Stomach smooth muscle (tissue), 2 donors: ENCODE data around the gene TEDC2.
A peak's percentile ranks its signal among the peaks of the same experiment; 100 is the strongest.

Source experiments
- H3K27ac ChIP-seq: one replicate; pipeline ENCODE4 v1.7.0; 2013; ENCODE audit warnings: mild to moderate bottlenecking, low read length, inconsistent platforms
- H3K27me3 ChIP-seq, 2 donors: one replicate each; pipeline ENCODE4 v1.7.0; 2013; ENCODE audit warnings: low read length in 2 of 2; ENCODE audit not compliant: insufficient read depth in 2 of 2, control insufficient read depth in 1 of 2
- H3K36me3 ChIP-seq, 2 donors: one replicate each; pipeline ENCODE4 v1.7.0; 2013; ENCODE audit warnings: low read length in 2 of 2; ENCODE audit not compliant: control insufficient read depth in 2 of 2, insufficient read depth in 2 of 2
- H3K4me1 ChIP-seq: one replicate; pipeline ENCODE4 v1.7.0; 2013; ENCODE audit warnings: low read length; ENCODE audit not compliant: control insufficient read depth, insufficient read depth
- H3K4me3 ChIP-seq, 2 donors: one replicate each; pipeline ENCODE4 v1.7.0; 2013; ENCODE audit warnings: low read length in 2 of 2
- H3K9ac ChIP-seq, 2 donors: one replicate each; pipeline ENCODE4 v1.7.0; 2013; ENCODE audit warnings: low read length in 2 of 2, mild to moderate bottlenecking in 1 of 2
- H3K9me3 ChIP-seq, 2 donors: one replicate each; pipeline ENCODE4 v1.7.0; 2013; ENCODE audit warnings: low read length in 2 of 2; ENCODE audit not compliant: control insufficient read depth in 2 of 2
- donor health status: healthy.
- donor health status: Pancreatic carcinoma.

The TEDC2 gene

GRCh38 chr16:2472488-2472864 lies 12.6 kb downstream of the TEDC2 start:
- Histone ChIP-seq H3K4me1 (peaks cover 60% of the 10 kb centered on the region), H3K9ac (no peak overlapping the region), H3K4me3 (no peak overlapping the region), H3K9me3 (no peaks in the 10 kb centered on the region), H3K36me3 (no peaks in the 10 kb centered on the region), H3K27ac (no peak overlapping the region), H3K27me3 (peaks cover 28 to 41% of the 10 kb centered on the region in 2 donors)

DNA sequence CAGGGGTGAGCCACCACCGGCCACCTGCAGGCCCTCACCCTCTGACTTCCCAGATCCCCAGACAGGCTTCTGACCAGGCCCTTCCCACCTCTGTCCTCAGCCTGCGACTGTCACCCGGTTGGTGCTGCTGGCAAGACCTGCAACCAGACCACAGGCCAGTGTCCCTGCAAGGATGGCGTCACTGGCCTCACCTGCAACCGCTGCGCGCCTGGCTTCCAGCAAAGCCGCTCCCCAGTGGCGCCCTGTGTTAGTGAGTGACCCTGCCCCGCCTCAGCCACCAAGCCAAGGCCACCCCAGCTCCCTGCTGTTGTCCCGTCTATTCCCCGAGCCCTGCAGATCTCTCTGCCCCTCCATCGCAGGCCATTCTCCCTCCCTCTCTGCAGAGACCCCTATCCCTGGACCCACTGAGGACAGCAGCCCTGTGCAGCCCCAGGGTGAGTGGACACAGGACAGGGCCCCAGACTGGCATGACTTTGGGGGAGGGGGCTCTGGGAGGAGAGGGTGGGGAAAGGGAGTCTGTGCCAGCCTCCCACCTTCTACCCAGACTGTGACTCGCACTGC lies 13.1 kb downstream of the TEDC2 start:
- Histone ChIP-seq H3K27me3 (peaks cover 28 to 41% of the 10 kb centered on the region in 2 donors), H3K4me1 (peaks cover 56% of the 10 kb centered on the region), H3K9me3 (no peaks in the 10 kb centered on the region), H3K36me3 (no peaks in the 10 kb centered on the region), H3K4me3 (peak overlapping the region in 1 of 2 donors; percentile 52), H3K27ac (no peak overlapping the region), H3K9ac (no peak overlapping the region)

GRCh38 chr16:2473446-2473926 lies 13.6 kb downstream of the TEDC2 start:
- Histone ChIP-seq H3K27ac (no peak overlapping the region), H3K4me1 (peaks cover 53% of the 10 kb centered on the region), H3K27me3 (peaks cover 28 to 41% of the 10 kb centered on the region in 2 donors), H3K36me3 (no peaks in the 10 kb centered on the region), H3K9me3 (no peaks in the 10 kb centered on the region), H3K9ac (no peak overlapping the region), H3K4me3 (peak overlapping the region in 1 of 2 donors; percentile 52)

DNA sequence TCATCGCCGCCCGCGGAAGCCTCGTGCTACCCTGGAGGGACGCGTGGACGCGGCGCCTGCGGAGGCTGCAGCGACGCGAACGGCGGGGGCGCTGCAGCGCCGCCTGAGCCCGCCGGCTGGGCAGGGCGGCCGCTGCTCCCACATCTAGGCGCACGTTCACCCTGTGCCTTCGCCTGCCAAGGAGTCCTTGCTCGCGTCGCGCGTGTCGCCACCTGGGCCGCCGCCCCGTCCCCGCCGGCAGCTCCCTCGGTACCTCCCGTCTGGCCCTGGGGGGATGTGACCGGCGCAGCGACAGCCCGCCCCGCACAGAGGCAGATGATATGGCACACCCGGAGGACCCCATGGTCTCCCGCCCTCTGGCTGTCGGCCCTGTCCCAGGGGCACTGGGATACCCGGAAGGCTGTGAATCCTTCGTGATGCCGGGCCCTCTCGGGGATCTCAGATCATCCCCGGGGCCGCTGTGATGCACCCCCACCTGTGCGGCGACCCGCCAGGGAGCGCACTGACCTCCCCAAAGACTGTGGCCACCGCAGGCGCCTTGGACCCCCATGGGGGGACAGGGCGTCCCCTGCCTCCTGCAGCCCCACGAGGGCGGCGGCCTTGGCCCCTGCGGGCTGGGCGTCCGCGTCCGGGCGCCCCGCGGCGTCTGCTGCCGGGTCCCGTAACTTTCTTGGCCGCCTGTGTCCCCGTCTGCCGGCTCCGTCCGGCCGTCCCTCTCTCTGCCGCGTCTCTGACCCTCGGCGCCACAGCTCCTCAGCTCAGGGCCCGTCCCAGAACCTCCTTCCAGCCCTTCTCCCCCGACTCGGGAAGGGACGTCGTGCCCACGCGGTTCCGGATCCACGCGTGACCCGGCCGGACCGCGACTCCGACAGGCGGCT lies 14.3 kb downstream of the TEDC2 start:
- H3K36me3 ChIP-seq, result no peaks in the 10 kb centered on the region
- H3K9ac ChIP-seq, result peak overlapping the region; percentile 51 to 76
- H3K4me1 ChIP-seq, result peaks cover 47% of the 10 kb centered on the region
- peaks cover 25 to 38% of the 10 kb centered on the region in 2 donors for H3K27me3 ChIP-seq
- no peaks in the 10 kb centered on the region for H3K9me3 ChIP-seq
- peak overlapping the region; percentile 78 for H3K4me3 ChIP-seq
- H3K27ac ChIP-seq, result peak overlapping the region; percentile 49

DNA sequence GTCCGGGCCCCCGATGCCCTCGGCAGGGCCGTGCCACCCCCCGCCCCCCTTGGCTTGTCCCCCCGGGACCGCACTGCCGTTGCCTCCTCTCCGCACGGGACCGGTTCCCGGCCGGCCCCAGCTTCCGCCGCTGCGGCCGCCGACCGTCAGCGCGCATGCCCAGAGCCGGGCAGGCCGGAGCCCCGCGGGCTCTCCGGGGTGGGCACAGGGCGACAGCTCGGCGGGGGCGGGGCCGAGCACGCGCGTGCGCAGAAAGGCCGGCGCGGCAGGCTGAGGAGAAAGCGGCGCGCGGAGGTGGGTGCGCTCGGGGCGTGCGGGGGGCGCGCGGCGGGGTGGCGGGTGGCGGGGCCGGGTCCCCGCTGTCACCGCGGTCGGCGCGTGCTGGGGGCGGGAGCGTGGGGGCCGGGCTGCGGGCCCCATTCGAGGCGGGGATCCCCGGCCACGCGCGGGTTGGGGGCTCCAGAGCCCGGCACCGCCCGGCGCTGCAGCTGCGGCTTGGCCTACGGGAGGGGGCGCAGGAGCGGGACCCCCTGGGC lies 15.0 kb downstream of the TEDC2 start, which contains the start of gene TBC1D24:
Gene TBC1D24 (plus strand): TSS at position 251 of the 536 bp plus-strand sequence. CDS start 21,022 bp downstream, outside the sequence.
- no peaks in the 10 kb centered on the region for H3K36me3 ChIP-seq
- peak within 1 kb of the TSS; percentile 51 to 76 for H3K9ac ChIP-seq
- H3K9me3 ChIP-seq, result no peaks in the 10 kb centered on the region
- H3K27me3 ChIP-seq, result peaks cover 19 to 32% of the 10 kb centered on the region in 2 donors
- peak within 1 kb of the TSS; percentile 49 for H3K27ac ChIP-seq
- peak within 1 kb of the TSS; percentile 78 for H3K4me3 ChIP-seq
- H3K4me1 ChIP-seq, result peaks cover 46% of the 10 kb centered on the region

DNA sequence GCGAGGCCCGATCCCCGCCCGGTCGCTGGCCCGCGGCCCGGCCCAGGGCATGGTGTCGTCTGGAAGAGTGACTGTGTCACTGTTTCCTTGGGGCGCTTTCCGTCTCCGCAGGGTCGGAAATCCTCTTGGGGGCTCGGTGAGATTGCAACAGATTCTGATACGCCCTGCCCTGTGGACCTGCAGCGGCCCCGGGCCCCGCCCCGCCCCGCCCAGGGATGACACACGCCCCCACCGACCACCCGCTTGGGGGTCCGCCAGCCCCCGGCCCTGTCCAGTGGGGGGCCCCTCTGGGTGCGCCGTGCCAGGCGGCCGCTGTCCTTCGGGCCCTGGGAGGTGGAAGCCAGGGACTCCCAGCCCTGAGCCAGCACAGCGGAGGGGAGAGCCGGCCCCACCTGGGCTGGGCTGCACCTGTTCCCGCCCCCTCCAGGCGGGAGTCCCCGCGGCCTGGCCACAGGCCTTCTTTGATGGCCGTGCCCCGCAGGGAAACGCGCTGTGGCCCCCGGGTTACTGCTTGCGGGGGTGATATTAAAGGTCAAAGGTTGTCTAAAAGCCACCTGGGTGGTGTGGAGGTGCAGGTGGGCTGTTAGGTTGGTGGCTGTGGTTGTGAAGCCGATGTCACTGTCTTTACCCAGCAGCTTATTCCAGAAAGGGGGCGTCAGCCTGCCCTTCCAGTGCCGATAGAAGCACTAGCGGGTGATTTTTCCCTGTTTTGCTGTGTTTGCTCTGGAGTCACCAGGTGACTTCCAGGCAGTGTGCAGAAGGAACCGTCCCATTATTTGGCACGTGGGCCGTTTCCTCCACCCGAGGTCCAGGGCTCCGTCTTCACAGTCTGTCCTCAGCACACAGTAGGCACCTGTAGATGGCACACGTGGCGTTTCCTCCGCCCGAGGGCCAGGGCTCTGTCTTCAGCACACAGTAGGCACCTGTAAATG lies 15.8 kb downstream of the TEDC2 start:
- Histone ChIP-seq H3K27me3 (peaks cover 12 to 24% of the 10 kb centered on the region in 2 donors), H3K9ac (peak overlapping the region; percentile 29 to 55), H3K9me3 (no peaks in the 10 kb centered on the region), H3K36me3 (no peaks in the 10 kb centered on the region), H3K4me3 (peak overlapping the region; percentile 51 to 76), H3K27ac (no peak overlapping the region), H3K4me1 (peaks cover 42% of the 10 kb centered on the region)

DNA sequence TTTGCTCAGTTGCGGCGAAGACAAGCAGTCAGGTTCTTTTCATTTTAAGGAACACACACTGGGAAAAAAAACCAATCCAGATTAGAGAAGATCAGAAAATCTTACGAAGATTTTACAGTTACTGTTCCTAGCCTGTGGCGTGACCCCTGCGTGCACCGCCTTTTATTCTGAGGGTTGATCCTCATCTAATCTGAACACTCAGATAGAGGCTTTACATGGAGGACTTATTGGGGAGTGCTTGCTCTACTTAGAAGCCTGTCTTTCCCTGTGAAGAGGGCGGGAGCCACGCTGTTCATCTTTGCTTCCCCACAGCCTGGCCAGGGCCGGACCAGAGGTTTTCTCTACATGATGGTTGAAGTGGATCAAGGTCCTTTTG lies 16.4 kb downstream of the TEDC2 start:
- Histone ChIP-seq H3K27ac (no peak overlapping the region), H3K4me3 (peak overlapping the region in 1 of 2 donors; percentile 76), H3K9me3 (no peaks in the 10 kb centered on the region), H3K4me1 (peaks cover 36% of the 10 kb centered on the region), H3K9ac (peak overlapping the region in 1 of 2 donors; percentile 55), H3K36me3 (no peaks in the 10 kb centered on the region), H3K27me3 (peaks cover 11 to 19% of the 10 kb centered on the region in 2 donors)

- no peaks in the 10 kb centered on the region for H3K9me3 ChIP-seq
- peaks cover 11 to 15% of the 10 kb centered on the region in 2 donors for H3K27me3 ChIP-seq
- H3K27ac ChIP-seq, result no peak overlapping the region
- peaks cover 31% of the 10 kb centered on the region for H3K4me1 ChIP-seq
- no peak overlapping the region for H3K9ac ChIP-seq
- no peak overlapping the region for H3K4me3 ChIP-seq
- no peaks in the 10 kb centered on the region for H3K36me3 ChIP-seq
Observed at GRCh38 chr16:2476741-2477140, 16.8 kb downstream of the TEDC2 start.

GRCh38 chr16:2477327-2477726 lies 17.4 kb downstream of the TEDC2 start:
- peaks cover 6 to 9% of the 10 kb centered on the region in 2 donors for H3K27me3 ChIP-seq
- no peak overlapping the region for H3K4me3 ChIP-seq
- no peaks in the 10 kb centered on the region for H3K36me3 ChIP-seq
- H3K27ac ChIP-seq, result no peak overlapping the region
- no peaks in the 10 kb centered on the region for H3K9me3 ChIP-seq
- H3K4me1 ChIP-seq, result peaks cover 28% of the 10 kb centered on the region
- H3K9ac ChIP-seq, result no peak overlapping the region

- Histone ChIP-seq H3K36me3 (no peaks in the 10 kb centered on the region), H3K27ac (no peak overlapping the region), H3K9me3 (no peaks in the 10 kb centered on the region), H3K27me3 (no peaks in the 10 kb centered on the region), H3K4me3 (no peak overlapping the region), H3K4me1 (peaks cover 34% of the 10 kb centered on the region), H3K9ac (no peak overlapping the region)
Observed at GRCh38 chr16:2478279-2478678, 18.4 kb downstream of the TEDC2 start.
